Measurements from ENCODE around the gene GARIN1A.

- TF ChIP-seq CTCF (IDR thresholded peaks at IDR 0.05) = no peak
- TF ChIP-seq POLR2AphosphoS5 (IDR thresholded peaks at IDR 0.05) = no peak
Observed at GRCh38 chr7:128694738-128695137, 22.6 kb downstream of the GARIN1A start.
